DND-41 (cell line): ENCODE results near the gene MFAP1.

Experiments used
- EZH2 ChIP-seq: IDR thresholded peaks from 3 replicates; pipeline ENCODE4 v1.6.1; 2012; ENCODE audit warnings: borderline replicate concordance, low read depth, mild to moderate bottlenecking, moderate library complexity, low read length, inconsistent platforms; ENCODE audit not compliant: severe bottlenecking
- TF ChIP-seq, protein P1 (sequence below): IDR thresholded peaks from 2 replicates; pipeline ENCODE4 v1.5.1; 2012; ENCODE audit warnings: borderline replicate concordance, low read length, moderate library complexity, mild to moderate bottlenecking; ENCODE audit not compliant: poor library complexity, severe bottlenecking; ENCODE audit errors: extremely low read depth

DNA sequence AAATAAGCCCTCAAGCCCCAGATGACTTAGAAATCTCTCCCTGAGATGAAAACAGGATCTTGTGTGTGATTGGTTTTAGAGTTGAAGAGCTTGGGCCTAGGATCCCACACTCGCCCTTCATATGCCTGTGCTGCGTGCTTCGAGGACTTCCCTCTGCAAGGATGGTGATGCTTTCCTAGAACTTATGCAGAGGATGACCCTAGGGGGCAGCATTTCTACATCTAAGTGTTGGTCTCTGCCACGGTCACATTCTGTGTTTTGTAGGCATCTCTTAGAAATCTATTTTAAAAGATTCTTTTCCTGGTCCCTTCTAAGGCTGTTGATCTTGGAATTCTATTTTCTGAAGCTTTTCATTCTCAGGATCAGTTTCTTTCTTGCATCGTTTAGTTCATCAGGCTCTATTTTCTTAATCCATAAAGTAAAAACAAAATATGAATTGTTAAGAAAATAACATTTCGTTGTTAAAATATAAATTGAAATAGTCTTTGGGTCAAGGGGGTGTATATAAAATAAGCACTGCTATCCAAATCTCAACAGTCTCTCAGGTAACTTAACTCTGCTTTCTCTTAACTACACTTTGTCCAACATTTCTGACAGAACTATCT lies 48.0 kb upstream of the MFAP1 start:
- TF ChIP-seq, protein P1, sequence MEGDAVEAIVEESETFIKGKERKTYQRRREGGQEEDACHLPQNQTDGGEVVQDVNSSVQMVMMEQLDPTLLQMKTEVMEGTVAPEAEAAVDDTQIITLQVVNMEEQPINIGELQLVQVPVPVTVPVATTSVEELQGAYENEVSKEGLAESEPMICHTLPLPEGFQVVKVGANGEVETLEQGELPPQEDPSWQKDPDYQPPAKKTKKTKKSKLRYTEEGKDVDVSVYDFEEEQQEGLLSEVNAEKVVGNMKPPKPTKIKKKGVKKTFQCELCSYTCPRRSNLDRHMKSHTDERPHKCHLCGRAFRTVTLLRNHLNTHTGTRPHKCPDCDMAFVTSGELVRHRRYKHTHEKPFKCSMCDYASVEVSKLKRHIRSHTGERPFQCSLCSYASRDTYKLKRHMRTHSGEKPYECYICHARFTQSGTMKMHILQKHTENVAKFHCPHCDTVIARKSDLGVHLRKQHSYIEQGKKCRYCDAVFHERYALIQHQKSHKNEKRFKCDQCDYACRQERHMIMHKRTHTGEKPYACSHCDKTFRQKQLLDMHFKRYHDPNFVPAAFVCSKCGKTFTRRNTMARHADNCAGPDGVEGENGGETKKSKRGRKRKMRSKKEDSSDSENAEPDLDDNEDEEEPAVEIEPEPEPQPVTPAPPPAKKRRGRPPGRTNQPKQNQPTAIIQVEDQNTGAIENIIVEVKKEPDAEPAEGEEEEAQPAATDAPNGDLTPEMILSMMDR = peak; percentile 54
- TF ChIP-seq EZH2 = no peak
